Omental fat pad (tissue), 4 donors: ENCODE data around the gene PHF21B. TPM values are rescaled to one million over a fixed set of nuclear protein-coding genes. Genes with fewer than 3 reads are reported as not detected.

ENCODE experiments used
- ATAC-seq: fragments of 150-250 bp; one replicate; pipeline ENCODE4 v1.9.1; 2016; ENCODE audit warnings: mild to moderate bottlenecking, moderate library complexity; ENCODE audit not compliant: low FRiP score
- DNase-seq: peaks from one replicate; pipeline ENCODE4 v3.0.0-alpha.2; 2019; ENCODE audit warnings: low spot score
- total RNA-seq, 4 donors: library from RNA; depleted of rRNA; stranded (reverse); fragments of >200 nt; gene quantifications; one replicate each; pipeline ENCODE4 v1.1.0, GENCODE V29; 2016
- TF ChIP-seq, protein P1 (sequence below), 3 donors: fragments of 450-650 bp; IDR thresholded peaks; one replicate each; pipeline ENCODE4 v1.5.1; 2016 to 2017; ENCODE audit warnings: antibody characterized with exemption in 3 of 3, mild to moderate bottlenecking in 3 of 3, moderate library complexity in 2 of 3

PHF21B gene
- total RNA-seq, 4 donors from 2014 or later, result 0.44 TPM; not detected in 3

DNA sequence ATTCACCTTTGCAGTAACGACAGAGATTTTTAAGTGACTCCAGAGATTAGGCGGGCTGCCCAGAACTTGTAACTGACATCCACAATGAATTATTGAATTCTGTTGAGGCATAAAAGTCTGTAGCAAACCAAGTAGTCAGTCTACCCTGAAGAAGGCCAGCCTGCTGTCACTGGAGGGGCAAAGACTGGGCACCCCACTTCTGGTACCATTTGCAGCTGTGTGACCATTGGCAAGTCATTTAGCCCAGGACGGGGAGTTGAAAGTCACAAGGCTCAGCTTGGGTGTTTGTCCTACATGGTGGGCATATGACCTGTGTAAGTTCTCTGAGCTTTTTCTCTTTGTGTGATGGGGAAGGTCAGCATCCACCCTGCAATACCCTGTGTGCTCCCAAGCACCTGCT is 138.0 kb downstream of the PHF21B start:
- no peak for ATAC-seq
- DNase-seq, result no peak
- TF ChIP-seq, protein P1, sequence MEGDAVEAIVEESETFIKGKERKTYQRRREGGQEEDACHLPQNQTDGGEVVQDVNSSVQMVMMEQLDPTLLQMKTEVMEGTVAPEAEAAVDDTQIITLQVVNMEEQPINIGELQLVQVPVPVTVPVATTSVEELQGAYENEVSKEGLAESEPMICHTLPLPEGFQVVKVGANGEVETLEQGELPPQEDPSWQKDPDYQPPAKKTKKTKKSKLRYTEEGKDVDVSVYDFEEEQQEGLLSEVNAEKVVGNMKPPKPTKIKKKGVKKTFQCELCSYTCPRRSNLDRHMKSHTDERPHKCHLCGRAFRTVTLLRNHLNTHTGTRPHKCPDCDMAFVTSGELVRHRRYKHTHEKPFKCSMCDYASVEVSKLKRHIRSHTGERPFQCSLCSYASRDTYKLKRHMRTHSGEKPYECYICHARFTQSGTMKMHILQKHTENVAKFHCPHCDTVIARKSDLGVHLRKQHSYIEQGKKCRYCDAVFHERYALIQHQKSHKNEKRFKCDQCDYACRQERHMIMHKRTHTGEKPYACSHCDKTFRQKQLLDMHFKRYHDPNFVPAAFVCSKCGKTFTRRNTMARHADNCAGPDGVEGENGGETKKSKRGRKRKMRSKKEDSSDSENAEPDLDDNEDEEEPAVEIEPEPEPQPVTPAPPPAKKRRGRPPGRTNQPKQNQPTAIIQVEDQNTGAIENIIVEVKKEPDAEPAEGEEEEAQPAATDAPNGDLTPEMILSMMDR (IDR thresholded peaks at IDR 0.05), result no peak

DNA sequence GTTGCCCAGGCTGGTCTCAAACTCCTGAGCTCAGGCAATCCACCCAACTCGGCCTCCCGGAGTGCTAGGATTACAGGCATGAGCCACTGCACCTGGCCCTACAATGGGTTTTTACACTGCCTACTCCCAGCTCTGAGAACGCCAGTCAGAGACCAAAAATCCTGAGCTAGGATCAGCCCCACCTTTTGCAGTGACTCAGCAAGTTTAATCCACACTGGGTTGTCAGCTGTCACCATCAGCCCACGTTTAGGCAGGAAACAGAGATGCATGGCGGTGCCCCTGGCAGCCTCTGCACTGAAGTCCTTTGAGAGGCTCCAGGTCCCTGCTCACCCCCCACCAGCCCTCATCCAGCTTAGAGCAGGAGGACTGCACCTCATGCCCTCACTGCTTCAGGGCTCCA is 139.8 kb downstream of the PHF21B start:
- DNase-seq (no peak), ATAC-seq (no peak)
- TF ChIP-seq, protein P1 (IDR thresholded peaks at IDR 0.05), result no peak

DNA sequence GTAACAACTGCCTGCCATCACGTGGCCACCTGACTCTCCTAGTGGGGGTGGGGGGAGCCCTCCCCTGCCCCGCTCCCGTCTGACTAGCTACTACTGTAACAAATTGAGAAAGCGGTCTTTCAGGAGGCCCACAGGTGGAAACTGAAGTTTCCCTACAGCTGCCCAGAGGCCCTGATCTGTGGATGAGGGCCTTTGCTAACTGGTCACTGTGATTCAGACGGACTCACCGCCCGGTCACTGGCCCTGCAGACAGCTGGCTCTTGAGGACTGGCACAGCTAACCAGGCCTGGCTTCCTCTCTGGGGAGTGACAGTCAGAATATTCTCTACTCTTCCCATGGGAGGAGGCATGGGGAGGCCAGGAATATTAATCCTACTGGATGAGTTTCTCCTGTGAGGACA is 140.6 kb downstream of the PHF21B start:
- DNase-seq (no peak), ATAC-seq (no peak)
- TF ChIP-seq, protein P1 (IDR thresholded peaks at IDR 0.05), result no peak

DNA sequence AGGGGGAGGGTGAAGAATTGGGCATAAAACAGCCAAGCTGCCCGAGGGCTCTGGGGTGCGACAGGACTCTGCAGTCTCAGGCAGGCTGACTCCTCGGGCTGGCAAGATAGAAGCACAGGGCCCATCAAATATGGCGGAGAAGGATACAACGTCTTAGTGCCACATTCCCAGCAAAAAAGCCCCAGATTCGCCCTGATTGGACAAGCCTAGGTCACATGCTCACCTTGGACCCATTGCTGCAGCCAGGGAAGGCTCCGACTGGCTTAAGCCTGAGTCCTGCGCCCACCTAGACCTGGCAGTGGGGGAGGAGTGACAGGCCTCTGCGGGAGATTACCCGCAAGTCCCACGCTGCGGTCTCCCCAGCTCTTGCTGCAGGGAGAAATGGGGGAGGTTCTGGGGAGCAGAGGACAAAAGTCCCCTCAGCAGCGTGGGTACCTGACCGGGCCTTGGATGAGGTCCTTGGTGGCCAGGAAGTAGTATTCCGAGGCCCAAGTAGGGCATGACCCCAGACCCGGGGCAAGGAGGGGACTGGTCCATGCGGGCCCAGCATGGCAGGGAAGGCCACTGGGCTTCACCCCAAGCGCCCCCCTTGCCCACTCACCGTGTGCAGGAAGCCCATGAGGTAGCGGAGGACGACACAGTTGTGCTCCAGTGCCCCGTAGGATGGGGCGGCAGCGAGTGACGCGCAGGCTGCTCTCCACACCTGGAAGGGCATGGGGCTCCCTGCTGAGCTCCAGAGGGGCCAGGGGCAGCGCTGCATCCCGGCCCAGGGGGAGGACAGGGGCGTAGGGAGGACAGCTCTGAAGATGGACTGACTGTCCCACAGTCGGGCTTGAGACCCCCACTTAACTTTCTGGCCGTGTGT is 144.4 kb downstream of the PHF21B start:
- no peak for ATAC-seq
- no peak for DNase-seq
- TF ChIP-seq, protein P1 (IDR thresholded peaks at IDR 0.05), result no peak

DNA sequence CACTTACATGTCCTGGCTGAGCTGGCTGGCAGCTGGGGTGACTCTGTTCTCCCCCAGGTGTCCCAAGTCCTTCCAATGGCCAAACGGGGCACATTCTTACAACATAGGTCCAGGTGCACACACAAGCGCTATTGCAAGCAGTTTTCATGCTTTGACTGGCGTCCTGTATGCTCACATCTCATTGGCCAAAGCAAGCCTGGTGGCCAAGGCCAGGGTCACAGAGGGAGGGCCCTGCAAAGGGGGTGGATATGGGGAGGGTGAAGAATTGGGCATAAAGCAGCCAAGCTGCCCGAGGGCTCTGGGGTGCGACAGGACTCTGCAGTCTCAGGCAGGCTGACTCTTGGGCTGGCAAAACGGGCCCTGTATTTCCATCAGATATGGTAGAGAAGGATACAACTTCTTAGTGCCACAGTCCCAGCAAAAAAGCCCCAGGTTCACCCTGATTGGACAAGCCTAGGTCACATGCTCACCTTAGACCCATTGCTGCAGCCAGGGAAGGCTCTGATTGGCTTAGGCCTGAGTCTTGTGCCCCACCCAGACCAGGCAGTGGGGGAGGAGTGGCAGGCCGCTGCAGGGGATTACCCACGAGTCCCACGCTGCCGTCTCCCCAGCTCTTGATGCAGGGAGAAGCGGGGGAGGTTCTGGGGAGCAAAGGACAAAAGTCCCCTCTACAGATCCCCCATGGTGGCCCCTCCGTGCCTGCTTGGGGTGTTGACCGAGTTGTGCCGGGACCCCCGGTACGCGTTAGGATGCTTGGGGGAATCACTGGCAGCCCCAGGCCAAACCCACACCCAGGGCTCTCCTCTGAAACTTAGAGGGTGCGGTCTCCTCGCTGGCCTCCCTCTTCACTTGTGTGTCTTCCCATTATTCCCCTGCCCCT is 146.6 kb downstream of the PHF21B start:
- TF ChIP-seq, protein P1 (IDR thresholded peaks at IDR 0.05), result no peak
- DNase-seq, result no peak
- ATAC-seq, result no peak

DNA sequence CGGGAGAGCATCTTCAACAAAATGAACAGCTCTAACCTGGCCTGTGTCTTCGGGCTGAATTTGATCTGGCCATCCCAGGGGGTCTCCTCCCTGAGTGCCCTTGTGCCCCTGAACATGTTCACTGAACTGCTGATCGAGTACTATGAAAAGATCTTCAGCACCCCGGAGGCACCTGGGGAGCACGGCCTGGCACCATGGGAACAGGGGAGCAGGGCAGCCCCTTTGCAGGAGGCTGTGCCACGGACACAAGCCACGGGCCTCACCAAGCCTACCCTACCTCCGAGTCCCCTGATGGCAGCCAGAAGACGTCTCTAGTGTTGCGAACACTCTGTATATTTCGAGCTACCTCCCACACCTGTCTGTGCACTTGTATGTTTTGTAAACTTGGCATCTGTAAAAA is 147.5 kb downstream of the PHF21B start:
- ATAC-seq (no peak), DNase-seq (no peak)
- TF ChIP-seq, protein P1 (IDR thresholded peaks at IDR 0.05), result no peak
